ENCODE results near the gene P2RX2.

P2RX2 gene

DNA sequence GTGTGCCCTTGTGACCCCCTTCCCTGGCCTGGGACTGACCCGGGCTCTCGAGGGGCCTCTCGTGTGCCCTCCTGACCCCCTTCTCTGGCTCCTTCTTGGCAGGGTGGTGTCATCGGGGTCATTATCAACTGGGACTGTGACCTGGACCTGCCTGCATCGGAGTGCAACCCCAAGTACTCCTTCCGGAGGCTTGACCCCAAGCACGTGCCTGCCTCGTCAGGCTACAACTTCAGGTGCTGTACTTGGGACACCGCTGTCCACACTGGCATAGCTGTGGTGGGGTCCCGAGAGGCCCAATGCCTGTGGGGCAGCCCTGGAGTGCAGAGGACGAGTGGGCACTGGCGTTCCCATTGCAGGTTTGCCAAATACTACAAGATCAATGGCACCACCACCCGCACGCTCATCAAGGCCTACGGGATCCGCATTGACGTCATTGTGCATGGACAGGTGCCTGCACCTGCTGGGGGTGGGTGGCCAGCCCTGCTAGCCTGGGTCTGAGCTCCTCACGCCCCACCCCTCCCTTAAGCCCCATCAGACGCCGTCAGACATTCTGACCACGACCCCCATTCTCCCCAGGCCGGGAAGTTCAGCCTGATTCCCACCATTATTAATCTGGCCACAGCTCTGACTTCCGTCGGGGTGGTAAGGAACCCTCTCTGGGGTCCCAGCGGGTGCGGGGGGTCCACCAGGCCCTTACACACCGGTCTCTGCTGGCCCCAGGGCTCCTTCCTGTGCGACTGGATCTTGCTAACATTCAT, 2.5 kb downstream of the P2RX2 start:
- no peak for DNase-seq

DNA sequence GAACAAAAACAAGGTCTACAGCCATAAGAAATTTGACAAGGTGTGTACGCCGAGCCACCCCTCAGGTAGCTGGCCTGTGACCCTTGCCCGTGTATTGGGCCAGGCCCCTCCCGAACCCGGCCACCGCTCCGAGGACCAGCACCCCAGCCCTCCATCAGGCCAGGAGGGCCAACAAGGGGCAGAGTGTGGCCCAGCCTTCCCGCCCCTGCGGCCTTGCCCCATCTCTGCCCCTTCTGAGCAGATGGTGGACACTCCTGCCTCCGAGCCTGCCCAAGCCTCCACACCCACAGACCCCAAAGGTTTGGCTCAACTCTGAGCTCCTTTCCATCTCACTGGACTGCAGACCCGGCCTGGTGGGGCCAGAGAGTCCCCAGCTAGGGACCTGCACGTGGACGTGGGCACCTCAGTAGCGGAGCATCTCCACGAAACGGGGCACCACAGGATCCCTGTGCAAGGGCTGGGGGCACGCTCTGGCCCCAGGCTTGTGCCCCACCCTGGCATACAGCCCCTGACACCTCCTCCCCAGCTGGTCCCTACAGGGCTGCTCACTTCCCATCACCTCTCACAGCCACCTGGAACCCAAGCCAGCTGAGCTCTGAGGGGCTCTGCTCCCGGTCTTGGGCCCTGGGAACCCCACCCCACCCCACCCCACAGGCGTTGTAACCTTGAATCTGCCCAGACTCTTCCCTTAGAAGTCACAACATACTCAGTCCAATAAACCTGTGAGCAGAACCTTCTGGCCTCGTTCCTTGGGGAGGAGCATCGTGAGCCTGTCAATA, 3.3 kb downstream of the P2RX2 start:
- DNase-seq = no peak

DNA sequence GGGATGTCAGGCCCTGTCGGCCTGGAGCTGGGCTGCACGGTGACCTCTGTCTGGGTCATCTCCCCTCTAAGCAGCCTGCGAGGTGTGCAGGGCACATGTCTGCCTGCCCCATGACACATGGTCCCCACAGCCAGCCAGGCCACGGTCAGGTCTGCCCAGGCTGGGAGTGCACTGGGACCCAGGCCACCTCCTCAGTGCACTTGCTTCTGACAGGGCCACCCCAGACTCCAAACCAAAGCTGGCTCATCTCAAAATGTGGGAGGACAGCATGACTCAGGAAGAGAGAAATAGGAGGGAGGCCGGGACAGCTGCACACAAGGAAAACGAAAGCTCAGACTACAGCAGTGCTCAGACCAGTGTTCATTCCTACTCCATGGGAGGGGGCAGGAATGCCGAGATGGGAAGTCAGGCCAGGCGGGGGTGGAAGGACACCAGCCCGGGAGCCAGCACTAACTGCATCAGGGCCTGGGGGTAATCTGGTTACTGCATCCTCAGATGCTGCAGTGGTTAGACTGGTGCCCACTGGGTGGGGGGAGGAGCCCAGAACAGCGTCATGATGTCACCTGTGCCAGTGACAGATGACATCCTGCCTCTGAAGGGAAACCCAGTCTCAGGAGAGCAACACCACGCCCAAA, 4.0 kb downstream of the P2RX2 start:
- no peak for DNase-seq

DNA sequence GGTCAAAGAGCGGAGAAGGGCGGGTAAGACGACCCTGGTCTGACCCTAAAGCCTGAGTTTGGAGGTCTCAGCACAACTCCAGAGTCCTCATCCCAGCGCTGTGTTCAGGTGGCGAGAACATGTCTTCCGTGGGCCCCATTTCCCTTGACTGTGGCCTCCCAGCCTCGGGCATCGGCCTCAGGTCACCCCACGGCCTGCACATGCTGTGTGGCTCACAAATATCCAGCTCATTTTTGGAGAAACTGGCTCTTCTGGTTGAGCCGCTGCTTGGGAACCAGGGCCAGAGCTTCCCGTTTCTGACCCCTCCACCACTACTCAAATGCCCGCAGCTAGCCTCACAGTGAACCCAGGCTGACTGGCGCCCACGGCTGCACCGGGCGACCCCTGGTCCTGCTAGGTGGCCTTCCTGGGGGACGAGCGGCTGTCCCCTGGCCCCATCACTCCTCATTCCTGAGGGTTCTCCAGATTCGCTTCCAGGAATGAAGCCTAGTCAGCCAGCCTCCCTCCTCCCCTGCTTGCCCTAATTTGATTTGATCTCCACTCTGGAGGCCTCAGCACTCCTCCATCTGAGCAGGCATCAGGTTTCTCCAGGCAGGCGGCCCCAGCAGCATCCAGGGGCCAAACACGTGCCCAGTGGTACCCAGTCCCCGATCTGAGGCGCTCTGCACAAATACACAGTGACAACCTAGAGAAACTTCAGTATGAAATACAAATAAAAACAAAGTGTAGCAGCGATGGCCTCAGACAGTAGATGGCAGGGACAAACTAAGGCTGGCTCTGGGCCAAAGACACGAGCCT, 4.7 kb downstream of the P2RX2 start:
- no peak for DNase-seq

DNA sequence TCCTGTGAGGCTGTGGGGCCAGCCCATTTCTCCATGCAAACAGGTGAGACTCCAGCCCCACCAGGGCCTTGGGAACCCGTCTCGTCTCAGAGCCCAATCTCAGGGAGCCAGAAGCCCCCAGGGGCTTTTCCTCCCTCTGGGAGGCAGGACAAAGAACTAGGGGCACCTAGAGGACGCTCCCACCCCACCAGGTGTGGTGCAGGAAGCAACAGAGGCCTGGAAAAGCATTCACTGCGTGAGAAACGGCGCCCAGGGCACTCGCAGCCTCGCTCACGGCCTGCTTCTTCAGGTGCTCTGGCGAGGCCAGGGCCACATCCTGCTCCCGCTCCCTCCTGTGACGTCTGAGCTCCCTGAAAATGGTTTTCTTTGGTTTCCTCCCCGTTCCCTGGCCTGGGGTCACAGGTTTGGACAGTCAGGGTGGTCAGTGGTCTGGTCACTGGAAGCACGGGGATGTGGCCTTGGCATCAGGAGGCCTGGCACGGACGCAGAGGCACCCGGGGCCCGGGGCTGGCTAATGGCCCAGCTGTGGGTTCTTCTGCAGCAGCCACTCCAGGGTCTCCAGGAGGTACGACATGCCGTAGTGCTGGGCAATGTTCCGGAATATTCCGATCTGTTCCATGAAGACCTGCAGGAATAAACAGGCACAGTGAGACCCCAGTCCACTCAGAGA, 5.7 kb downstream of the P2RX2 start:
- no peak for DNase-seq

DNA sequence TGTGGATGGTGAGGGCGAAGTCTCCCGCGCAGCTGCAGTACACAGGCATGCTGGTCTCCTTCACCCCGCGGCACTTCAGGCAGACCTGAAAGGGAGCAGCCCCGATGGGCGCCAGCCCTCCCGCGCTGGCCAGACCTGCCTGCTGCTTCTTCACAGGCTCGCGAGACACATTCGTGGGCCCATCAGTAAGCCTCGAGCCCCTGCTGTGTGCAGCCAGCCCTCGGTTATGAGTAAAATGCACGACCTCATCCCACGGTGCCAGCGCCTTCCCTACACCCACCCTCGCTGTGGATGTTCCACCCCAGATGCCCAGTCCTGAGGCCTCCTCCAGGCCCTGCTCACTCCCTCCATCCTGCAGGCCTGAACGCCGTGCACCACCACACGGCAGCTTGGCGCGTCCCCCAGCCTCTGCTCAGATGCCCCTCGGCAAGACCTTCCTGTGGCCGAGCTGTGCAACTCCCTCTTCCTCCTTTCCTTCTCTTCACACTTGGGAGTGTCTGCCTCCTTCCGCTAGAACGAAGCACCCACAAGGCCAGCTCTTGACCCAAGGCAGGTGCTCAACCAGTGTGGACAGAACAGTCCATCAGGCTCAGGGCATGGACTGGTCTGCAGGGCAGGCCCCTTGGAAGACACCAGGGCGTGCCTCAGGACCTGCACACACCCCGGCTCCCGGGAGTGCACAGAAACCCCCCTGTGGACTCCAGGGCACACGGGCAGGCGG, 6.5 kb downstream of the P2RX2 start:
- DNase-seq = no peak

DNA sequence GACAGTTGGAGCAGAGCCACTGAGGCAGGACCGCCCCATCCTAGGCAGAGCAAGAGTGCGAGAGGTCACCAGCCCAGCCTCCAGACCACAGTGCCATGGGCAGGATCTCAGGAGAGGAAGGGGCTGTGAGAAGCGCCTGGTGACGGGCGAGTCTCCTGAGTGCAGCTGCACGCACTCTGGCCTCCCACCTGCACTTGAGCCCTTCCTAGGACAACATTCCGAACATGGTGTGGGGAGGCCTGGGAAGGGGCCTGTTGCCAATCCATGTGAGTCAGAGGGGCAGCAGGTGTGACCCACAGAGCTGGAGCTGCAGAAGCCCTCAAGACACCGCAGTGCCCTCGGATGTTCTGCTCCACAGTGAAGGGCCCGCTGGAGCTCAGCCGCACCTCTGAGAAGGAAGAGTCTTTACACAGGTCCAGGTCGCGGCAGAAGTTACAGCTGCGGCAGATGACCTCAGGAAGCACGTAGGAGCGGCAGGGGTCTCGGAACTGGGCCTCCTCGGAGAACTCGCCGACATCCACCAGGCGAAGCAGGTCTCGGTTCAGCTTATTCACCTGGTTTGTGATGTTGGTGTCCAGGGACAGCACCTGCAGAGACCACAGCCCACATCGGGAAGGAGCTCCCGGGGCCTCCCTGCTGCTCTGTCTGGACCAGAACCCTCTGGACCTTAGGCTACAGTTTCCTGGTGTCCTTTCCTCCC, 7.3 kb downstream of the P2RX2 start:
- DNase-seq = no peak

DNA sequence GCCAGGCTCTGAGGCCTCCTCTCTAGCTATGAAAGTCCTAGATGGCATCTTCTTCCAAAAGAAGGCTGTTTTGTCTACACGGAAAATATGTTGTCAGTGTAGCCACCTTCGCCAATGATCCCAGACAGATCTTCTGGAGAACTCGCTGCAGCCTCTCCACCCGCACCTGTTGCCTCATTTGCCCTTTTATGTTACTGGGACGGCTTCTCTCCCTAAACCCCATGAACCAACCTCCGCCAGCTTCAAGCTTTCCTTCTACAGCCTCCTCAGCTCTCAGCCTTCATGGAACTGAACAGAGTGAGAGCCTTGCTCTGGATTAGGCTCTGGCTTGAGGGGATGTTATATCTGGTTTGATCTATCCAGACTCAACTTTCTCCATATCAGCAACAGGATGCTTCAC, 10.8 kb downstream of the P2RX2 start:
- DNase-seq = no peak

DNA sequence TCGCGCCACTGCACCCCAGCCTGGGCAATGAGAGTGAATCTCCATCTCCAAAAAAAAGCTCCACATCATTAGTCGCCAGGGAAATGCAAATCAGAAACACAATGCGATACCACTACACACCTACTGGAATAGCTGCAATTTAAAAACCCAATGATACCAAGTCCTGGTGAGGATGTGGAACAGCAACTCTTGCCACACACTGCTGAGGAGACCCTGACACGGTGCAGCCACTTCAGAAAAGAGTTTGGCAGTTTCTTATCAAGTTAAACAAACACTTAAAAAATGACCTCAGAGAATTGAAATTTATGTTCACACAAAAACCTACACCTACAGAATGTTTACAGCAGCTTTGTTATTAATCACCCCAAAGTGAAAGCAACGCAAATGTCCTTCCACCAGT, 12.1 kb downstream of the P2RX2 start:
- DNase-seq = no peak

DNA sequence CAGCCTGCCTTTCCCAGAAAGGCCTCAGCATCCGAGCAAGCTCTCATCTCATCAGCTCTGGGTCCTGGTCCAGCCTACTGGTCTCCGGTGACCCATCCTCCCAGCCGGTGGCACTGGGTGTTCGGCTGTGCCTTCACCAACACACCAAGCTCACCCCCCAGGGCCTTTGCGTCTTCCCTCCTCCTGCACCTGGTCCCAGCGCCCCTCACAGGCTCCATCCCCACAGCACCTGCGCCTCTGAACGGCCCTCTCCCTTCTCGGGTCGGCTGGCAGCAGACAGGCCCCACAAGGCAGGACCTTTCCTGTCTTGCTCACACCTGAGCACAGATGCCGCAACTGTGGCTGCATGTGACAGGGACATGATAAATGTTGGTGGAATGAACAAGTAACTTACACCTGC, 13.1 kb downstream of the P2RX2 start:
- no peak for DNase-seq

DNA sequence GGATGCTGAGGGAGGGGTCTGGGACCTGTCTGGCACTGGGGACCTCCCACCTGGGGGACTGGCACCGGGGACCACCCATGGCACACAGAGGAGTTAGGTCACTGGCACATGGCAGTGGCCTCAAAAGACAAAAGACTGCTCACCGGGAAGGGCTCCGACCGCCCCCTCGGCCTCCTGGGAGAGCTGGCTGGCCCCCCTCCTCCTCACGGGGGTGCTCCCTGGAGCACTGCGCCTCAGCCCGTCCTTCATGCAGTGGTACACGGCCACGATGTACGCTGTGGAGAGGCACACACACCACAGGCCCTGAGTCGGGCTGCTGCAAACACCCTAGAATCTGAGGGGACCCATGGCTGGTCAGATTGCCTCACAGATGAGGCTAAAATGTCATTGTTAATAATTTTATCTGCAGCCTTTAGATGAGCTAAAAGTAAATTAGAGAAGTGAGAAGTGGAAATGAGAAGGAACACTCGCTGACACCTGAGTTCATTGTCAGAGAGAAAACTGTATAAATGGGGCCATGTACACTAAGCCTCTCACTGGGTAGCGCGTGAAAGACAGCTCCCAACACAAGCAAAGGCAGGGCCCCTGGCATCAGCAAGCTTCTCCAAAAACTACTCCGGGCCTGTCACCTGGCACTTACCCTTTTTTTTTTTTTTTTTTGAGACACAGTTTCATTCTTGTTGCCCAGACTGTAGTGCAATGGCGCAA, 14.1 kb downstream of the P2RX2 start:
- no peak for DNase-seq

DNA sequence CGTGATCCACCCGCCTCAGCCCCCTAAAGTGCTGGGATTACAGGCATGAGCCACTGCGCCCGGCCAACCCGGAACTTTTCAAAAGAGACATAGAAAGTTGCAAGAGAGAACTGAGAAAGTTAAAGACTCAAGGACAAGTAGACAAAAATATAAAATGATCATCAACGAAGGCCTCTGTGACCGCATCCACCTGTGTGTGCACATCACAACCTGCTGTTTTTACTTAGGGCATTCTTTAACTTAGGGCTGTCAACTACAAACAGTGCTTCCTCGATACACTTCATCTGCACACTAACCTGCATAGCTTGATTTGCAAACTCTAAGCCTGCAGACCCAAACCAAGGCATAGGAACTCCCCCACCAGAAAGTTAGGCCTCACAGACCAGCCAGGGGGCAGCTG, 14.8 kb downstream of the P2RX2 start:
- no peak for DNase-seq

DNA sequence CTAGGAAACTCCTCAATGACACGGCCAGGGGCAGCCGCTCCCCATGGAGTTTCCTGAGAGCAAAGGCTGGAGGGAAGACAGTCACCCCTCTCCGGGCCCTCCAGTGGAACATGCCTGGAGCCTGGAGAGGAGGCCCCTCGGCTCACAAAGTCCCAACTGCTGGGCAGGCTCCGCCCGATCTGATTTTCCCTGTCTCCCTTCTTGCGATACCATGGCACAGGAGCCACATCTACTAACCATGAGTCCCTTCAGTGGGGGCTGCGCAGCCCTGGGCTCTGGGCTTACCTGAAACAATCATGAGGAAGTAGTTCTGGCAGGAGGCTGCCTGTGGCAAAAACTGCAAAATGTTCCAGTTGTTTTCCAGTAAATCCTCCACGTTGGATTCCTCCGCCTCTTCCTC, 15.3 kb downstream of the P2RX2 start:
- no peak for DNase-seq

DNA sequence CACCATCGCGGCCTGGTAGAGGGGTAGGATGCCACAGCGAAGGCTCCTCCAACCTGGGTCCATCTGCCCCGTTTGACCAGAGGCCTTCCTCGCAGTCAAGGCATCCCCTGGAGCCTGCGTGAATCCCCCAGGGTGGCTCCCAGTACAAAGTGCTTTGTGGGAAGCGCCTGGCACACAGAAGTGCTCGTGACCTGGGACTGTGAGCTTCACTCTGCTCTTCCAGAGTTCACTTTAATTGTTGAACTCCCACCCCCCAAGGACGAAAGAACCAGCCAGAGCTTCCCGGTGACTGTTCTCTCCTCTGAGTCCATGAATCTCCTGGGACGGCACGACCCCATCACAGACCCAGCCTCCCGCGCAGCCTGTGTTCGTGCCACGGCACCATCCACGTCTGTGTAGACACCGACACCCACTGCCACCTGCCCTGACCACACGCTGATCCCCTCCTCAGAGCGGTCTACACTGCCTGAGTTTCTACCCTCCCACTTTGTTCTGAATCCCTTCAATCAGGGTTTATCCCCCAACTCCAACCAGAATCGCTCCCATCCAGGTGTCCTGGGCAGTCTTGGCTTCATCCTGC, 15.9 kb downstream of the P2RX2 start:
- DNase-seq = no peak

DNA sequence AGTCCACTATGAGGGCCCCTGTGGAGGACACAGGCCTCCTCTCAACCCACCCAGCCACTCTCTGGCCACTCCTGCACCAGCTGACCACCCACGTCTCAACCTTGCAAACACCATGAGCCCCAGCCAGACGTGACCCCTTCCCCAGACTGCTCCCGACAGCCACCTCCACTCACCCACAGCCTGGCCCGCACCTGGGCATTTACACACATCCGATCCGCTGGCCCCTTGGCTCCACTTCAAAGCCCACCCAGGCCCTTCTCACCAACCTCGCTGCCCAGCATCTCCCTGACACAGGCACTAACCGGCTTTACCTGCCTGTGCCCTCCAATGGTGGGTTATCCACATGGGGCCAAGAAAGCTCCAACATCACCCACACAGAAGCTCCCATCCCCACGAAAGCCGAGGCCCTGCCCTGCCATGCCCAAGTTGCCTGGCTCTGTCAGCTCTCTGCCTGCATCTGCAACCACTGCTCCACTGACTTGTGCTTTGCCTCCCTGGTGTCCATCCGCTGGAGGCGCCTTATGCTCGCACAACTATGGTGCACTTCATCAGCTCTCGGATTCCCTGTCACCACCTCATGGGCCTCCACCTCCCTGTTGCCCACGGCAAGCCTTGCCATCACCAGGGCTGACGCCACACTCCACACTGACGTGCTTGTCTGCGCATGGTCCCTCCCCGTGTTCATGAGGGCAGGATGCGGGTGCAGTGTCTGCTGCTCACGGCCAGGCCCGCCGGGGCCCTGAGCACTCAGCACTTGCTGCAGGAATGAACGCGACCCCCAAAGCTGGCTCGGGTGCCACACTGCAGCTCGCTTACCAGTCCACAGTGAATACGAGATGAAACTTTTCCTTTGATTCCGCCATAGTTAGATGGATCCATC, 16.7 kb downstream of the P2RX2 start:
- DNase-seq = no peak

DNA sequence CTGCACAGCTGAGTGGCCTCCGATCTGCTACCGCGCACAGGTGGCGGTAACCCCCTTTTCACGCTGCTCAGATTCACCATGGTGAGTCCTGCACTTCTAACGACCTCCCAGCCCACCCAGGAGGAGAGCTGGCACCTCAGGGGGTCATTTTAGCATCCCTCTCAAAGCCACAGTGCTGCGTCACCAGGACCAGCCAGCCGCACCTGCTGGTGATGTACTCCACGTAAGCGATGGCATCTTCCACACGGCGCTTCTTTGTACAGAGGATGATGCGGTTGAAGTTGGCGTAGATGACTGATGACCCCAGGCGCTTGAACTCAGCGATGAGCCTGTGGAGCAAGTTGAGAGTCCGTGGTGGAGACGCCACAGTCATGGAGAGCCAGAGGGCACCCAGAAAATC, 19.2 kb downstream of the P2RX2 start:
- no peak for DNase-seq

DNA sequence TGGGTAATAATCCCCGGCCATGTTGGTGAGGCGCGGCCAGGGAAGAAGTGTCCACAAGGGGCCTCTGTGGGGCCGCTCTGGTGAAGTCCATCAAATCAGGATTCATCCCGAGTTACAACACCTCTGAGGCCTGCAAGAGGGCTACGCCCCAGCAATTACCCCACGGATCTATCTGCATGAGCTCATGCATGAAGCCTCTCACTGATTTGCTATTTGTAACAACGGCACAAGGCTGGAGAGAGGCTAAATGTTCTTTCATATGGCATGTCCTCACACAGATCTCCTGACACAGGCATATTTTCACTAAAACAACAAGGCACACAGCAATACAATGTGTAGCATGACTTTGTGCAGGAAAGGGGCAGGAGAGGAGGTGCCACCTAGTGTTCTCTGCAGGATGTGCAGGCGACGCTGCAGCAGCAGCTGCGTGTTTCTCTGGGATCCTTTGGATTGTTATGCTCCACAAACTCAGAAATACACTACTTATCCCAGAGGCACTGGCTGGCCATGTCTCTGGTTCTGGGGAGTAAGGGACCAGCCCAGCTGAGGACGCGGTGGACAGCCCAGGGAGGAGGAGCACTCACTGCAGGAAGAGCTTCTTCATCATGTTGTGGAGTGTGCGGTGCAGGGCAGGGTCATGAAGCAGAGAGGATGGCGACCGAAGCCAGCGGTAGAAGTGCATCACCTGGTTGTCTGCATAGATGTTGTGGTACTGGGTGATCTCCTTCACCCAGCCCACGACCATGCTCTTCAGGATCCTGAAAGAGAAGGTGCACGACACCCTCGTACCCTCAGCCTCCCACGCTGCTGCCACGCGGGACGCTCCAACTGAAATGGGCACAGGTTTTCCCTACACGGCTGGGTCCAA, 20.2 kb downstream of the P2RX2 start:
- no peak for DNase-seq

DNA sequence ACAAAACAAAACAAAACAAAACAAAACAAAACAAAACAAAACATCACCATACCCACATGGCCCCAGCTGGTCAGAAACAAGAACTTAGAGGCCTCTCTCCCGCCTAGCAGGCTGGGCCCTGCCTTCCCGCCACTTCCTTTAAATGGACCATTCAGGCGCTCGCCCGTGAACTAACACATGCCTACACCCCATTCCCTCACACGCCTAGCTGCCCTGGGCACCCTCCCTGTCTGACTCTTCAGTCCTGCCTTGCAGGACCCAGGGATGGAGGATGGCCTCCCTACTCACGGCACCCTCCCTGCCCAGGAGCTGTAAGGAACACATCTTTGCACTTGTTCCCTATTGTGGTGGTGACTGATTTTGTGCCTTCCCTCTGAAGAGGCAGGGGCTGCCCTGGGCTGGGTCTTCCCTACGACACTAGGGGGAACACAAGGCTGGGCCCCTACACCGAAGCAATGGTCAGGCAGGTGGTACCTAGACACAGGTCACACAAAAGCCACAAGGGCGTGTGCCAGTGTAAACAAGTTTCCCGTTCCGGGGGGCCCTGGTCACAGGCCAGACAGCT, 21.5 kb downstream of the P2RX2 start:
- DNase-seq = no peak
